ENCODE measurements around the gene ASB7.

GRCh38 chr15:100667405-100668347, 65.3 kb downstream of the ASB7 start:
- no peak for TF ChIP-seq REST (IDR thresholded peaks at IDR 0.05; ENCODE audit: insufficient read depth in 1 of 2, low read depth in 2 of 2, low read length in 2 of 2)
- TF ChIP-seq POLR2AphosphoS5 (IDR thresholded peaks at IDR 0.05; ENCODE audit: low read depth, low read length), result no peak
